Fibroblast of lung (primary cell): ENCODE measurements around the gene HSD11B1L.

Experiments
- CTCF ChIP-seq, 2 donors: IDR thresholded peaks in 1 of 2; conservative IDR thresholded peaks in 1 of 2; 1 replicate in 1 of 2; 2 replicates in 1 of 2; pipeline ENCODE4 v1.5.1; 2011 to 2012; ENCODE audit warnings: low read length in 2 of 2, control low read depth in 1 of 2, inconsistent platforms in 1 of 2, low read depth in 1 of 2, mild to moderate bottlenecking in 1 of 2
- EZH2 ChIP-seq: IDR thresholded peaks from 2 replicates; pipeline ENCODE4 v1.5.1; 2012; ENCODE audit warnings: low read length, control low read depth, mild to moderate bottlenecking; ENCODE audit errors: missing control alignments

GRCh38 chr19:5678071-5678718 is 2.6 kb upstream of the HSD11B1L start:
- TF ChIP-seq CTCF (conservative IDR thresholded peaks at IDR 0.05 in 1 of 2, IDR thresholded peaks at IDR 0.05 in 1 of 2; ENCODE audit: low read depth in 1 of 2, low read length in 2 of 2), result no peak
- TF ChIP-seq EZH2, result no peak
